ENCODE data around the gene TRIM71.

GRCh38 chr3:32922078-32922477 is 104.3 kb downstream of the TRIM71 start:
- TF ChIP-seq CTCF (IDR thresholded peaks at IDR 0.05) (no peak), POLR2A (IDR thresholded peaks at IDR 0.05) (no peak)

Data from Peyer's patch (tissue), 4 donors.